Measurements from ENCODE around the gene B3GNT8.
A peak's percentile ranks its signal among the peaks of the same experiment; 100 is the strongest.
"Not testable (repeated sequence)": the region's sequence is repeated elsewhere in the genome, so short reads cannot be mapped to it uniquely, and the experiment has no call there.

Gene B3GNT8, protein sequence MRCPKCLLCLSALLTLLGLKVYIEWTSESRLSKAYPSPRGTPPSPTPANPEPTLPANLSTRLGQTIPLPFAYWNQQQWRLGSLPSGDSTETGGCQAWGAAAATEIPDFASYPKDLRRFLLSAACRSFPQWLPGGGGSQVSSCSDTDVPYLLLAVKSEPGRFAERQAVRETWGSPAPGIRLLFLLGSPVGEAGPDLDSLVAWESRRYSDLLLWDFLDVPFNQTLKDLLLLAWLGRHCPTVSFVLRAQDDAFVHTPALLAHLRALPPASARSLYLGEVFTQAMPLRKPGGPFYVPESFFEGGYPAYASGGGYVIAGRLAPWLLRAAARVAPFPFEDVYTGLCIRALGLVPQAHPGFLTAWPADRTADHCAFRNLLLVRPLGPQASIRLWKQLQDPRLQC

DNA sequence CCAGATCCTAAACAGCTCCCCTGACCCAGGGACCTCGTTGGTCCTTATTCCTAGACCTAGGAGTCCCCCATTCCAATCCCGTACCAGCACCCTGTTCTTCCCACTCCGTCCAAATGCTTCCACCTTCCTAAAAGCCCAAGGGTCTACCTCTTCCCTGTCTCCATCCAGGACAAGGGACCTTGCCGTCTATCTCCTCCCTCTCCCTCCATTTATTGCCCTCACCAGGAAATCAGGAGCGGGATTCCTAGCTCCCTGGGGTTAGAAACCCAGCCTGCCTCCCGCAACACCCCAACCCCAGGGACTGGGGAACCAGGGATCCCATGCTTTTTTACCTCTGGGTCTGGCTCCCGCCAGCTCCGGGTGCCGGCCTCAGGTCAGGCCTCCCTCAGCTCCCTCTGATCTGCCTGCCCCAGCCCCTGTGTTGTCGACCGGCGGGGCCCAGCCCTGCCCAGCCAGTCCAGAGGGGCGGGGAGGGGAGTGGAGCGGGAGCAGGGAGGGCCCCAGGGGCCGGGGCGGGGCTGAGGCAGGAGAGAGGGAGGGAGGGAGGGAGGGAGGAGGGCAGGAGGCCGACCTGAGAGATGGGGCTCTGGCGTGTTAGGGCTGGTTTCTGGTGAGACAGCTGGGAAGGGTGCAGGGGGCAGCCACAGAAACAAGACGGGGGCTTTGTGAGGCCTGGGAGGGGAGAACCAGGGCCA, at the start of gene B3GNT8:
Gene B3GNT8, minus strand, starts transcription at position 423 of the 695 bp plus-strand sequence. CDS start 596 bp downstream, outside the sequence.
- Mint-ChIP-seq H3K4me3 (peak within 1 kb of the TSS; percentile 86), H3K27me3 (no peaks in the 10 kb centered on the region), H3K36me3 (peaks cover 3% of the 10 kb centered on the region), H3K9me3 (no peaks in the 10 kb centered on the region), H3K27ac (peak within 1 kb of the TSS; percentile 90), H3K4me1 (peaks cover 24% of the 10 kb centered on the region)

DNA sequence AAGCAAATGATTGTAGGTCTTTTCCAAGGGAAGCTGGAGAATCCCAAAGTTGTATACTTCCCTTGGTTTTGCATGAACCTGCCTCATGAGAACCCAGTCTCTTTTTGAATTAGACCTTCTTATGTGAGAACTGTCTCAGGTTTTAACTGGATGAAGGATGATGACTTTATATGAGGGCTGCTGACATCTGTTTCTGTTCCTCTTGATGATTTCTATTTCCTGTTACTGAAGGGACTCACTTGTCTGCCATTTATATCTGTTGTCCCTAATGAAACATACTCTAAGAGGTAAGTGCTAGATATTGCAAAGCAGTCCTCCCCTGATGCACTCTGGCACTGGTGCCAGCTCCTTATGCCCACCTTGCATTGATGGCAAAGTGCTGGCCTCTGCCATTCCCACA, 49.4 kb upstream of the B3GNT8 start:
- H3K9me3 Mint-ChIP-seq = peaks cover 5% of the 10 kb centered on the region
- H3K4me1 Mint-ChIP-seq = no peaks in the 10 kb centered on the region
- H3K36me3 Mint-ChIP-seq = peaks cover 4% of the 10 kb centered on the region
- H3K27me3 Mint-ChIP-seq = peaks cover 28% of the 10 kb centered on the region
- H3K27ac Mint-ChIP-seq = no peak overlapping the region
- no peak overlapping the region for H3K4me3 Mint-ChIP-seq

DNA sequence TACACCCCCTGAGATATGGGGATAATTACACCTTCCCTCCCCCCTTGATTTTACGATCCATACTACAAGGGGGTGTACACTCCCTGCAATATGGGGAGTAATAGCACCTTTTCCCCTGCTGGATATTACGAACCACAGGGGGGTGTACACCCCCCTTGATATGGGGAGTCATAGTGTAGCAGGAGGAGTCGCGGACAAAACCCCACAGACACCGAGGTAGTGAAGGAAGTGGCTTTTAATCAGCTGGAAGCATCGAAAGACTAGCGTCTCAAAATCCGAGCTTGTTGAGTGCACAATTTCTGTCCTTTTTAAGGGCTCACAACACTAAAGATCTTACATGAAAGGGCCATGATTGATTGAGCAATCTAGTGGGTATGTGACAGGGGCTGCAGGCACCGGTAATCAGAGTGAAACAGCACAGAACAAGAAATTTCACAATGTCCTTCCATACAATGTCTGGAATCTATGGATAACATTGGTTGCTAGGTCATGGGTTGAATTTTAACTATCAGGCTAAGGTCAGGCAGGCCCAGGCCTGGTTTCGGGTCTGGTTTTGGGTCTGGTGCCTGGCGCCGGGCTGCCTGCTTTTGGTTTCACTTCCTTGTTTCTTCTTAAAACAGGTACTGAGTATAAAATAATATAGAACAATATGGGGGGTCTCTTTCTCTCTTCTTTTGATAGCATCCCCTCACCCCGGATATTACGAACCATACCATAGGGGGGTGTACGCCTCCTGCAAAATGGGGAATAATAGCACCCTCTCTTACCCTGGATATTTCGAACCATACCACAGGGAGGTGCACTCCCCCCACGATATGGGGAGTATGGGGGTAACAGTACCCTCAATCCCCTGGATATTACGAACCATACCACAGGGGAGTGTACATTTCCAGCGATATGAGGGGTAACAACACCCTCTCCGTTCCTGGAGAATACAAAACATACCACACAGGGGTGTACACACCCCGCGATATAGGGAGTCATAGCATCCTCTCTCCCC, 36.4 kb upstream of the B3GNT8 start:
- not testable (repeated sequence) for H3K4me1 Mint-ChIP-seq, H3K9me3 Mint-ChIP-seq, H3K4me3 Mint-ChIP-seq, H3K36me3 Mint-ChIP-seq
- peak overlapping the region; percentile 24 for H3K27ac Mint-ChIP-seq
- H3K27me3 Mint-ChIP-seq = peaks cover 29% of the 10 kb centered on the region

DNA sequence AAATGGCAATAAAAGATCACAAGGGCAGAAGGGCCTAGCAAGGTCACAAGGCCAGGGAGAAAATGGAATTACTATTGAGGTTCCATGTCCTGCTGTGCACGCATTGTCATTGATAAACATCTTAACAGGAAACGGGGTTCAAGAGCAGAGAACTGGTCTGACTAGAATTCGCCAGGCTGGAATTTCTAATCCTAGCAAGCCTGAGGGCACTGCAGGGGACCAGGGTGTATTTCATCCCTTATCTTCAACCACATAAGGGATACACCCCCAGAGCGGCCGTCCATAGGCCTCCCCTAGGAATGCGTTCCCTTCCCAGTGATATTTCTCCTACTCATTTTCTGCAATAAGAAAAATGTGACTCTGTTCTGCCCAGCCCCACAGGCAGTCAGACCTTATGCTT, 35.3 kb upstream of the B3GNT8 start:
- Mint-ChIP-seq H3K27me3 (peaks cover 21% of the 10 kb centered on the region), H3K4me1 (peaks cover 8% of the 10 kb centered on the region), H3K9me3 (no peaks in the 10 kb centered on the region), H3K27ac (no peak overlapping the region), H3K36me3 (no peaks in the 10 kb centered on the region), H3K4me3 (no peak overlapping the region)

DNA sequence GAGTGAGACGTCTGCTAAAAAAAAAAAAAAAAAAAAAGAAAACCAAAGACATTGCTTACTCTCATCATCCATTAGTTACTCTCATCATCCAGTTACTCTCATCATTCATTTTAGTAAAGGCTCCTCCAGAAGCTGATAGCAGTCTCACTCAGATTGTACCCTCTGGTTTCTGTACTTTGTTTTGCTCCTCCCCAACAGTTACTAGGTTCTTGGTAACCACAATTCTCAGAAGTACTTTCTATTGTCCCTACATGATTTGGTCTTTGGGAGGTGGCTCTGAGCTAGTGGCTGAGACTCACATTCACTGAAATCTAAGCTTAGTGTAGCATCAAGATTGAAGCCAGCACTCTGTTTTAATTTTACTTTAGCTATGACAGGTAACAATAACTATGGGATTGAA, 30.1 kb upstream of the B3GNT8 start:
- H3K4me1 Mint-ChIP-seq = peaks cover 22% of the 10 kb centered on the region
- H3K4me3 Mint-ChIP-seq = no peak overlapping the region
- peaks cover 5% of the 10 kb centered on the region for H3K27me3 Mint-ChIP-seq
- no peaks in the 10 kb centered on the region for H3K36me3 Mint-ChIP-seq
- peak overlapping the region; percentile 0 for H3K27ac Mint-ChIP-seq
- no peaks in the 10 kb centered on the region for H3K9me3 Mint-ChIP-seq

GRCh38 chr19:41456342-41456918, 29.3 kb upstream of the B3GNT8 start:
- Mint-ChIP-seq H3K27ac (no peak overlapping the region), H3K27me3 (peaks cover 3% of the 10 kb centered on the region), H3K4me1 (peaks cover 22% of the 10 kb centered on the region), H3K9me3 (no peaks in the 10 kb centered on the region), H3K36me3 (no peaks in the 10 kb centered on the region), H3K4me3 (no peak overlapping the region)

DNA sequence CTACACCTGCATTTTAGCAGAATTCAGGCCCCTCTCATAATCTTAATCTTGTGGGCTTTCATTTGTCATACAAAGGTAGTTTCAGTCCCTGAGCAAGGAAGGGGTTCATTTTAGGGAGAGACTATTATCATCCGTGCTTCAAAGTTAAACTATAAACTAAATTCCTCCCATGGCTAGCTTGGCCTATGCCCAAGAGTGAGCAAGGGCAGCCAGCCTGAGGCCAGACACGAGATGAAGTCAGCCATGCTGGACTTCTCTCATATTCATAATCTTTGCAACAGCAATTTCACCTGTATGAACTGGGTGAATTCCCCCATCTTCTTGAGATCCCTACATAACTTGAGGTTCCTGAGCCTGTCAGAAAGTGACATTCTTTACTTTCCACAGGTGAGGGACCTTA, 28.8 kb upstream of the B3GNT8 start:
- no peak overlapping the region for H3K27ac Mint-ChIP-seq
- no peaks in the 10 kb centered on the region for H3K36me3 Mint-ChIP-seq
- H3K9me3 Mint-ChIP-seq = no peaks in the 10 kb centered on the region
- H3K27me3 Mint-ChIP-seq = peaks cover 3% of the 10 kb centered on the region
- no peak overlapping the region for H3K4me3 Mint-ChIP-seq
- peaks cover 22% of the 10 kb centered on the region for H3K4me1 Mint-ChIP-seq

GRCh38 chr19:41452584-41453275, 25.6 kb upstream of the B3GNT8 start:
- H3K4me3 Mint-ChIP-seq = no peak overlapping the region
- peaks cover 1% of the 10 kb centered on the region for H3K27me3 Mint-ChIP-seq
- no peaks in the 10 kb centered on the region for H3K36me3 Mint-ChIP-seq
- peaks cover 23% of the 10 kb centered on the region for H3K4me1 Mint-ChIP-seq
- no peaks in the 10 kb centered on the region for H3K9me3 Mint-ChIP-seq
- no peak overlapping the region for H3K27ac Mint-ChIP-seq

DNA sequence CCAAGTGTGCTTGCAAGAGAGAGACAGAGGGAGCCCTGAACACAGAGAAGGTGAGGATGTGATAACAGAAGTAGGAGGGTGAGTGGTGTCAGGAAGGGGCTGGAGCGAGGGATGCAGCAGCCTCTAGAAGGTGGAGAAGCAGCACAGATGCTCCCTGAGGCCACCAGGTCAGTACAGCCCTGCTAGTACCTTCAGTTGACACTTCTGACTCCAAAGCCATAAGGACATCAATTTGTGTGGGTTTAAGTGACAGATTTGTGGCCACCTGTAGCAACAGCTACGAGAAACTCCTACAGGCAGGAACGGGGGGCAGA, 22.6 kb upstream of the B3GNT8 start:
- Mint-ChIP-seq H3K27ac (peak overlapping the region; percentile 62), H3K9me3 (no peaks in the 10 kb centered on the region), H3K27me3 (peaks cover 1% of the 10 kb centered on the region), H3K4me1 (peaks cover 7% of the 10 kb centered on the region), H3K4me3 (no peak overlapping the region), H3K36me3 (no peaks in the 10 kb centered on the region)

GRCh38 chr19:41449079-41449864, 22.1 kb upstream of the B3GNT8 start:
- Mint-ChIP-seq H3K27me3 (peaks cover 1% of the 10 kb centered on the region), H3K27ac (peak overlapping the region; percentile 62), H3K4me3 (peak overlapping the region; percentile 83), H3K36me3 (no peaks in the 10 kb centered on the region), H3K9me3 (no peaks in the 10 kb centered on the region), H3K4me1 (peaks cover 7% of the 10 kb centered on the region)

DNA sequence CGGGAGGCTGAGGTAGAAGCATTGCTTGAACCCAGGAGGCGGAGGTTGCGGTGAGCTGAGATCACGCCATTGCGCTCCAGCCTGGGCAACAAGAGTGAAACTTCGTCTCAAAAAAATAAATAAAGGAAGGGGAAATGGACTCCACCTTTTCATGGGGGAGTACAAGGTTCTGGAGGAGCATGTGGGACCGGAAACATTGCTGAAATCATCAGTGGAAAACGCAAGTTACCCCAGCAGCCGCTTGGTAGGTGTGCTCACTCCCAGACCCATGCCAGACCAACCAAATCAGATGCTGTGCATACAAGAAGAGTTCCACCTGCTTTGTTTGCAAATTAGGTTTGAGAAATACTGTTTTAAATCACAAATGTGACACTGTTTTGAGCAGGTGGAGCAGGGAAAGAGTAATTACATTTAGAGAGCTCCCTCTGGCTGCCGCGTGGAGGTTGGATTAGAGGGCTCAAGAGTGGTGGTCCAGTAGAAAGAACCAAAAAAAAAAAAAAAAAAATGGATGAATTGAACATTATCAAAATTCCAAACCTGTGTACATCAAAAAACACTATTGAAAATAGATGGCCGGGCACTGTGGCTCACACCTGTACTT, 20.7 kb upstream of the B3GNT8 start:
- no peaks in the 10 kb centered on the region for H3K9me3 Mint-ChIP-seq
- peak overlapping the region; percentile 30 for H3K4me3 Mint-ChIP-seq
- no peaks in the 10 kb centered on the region for H3K36me3 Mint-ChIP-seq
- H3K27me3 Mint-ChIP-seq = peaks cover 1% of the 10 kb centered on the region
- H3K4me1 Mint-ChIP-seq = peaks cover 7% of the 10 kb centered on the region
- no peak overlapping the region for H3K27ac Mint-ChIP-seq

- H3K36me3 Mint-ChIP-seq = no peaks in the 10 kb centered on the region
- H3K27me3 Mint-ChIP-seq = peaks cover 1% of the 10 kb centered on the region
- H3K4me3 Mint-ChIP-seq = no peak overlapping the region
- H3K27ac Mint-ChIP-seq = no peak overlapping the region
- H3K4me1 Mint-ChIP-seq = peaks cover 7% of the 10 kb centered on the region
- H3K9me3 Mint-ChIP-seq = no peaks in the 10 kb centered on the region
Observed at GRCh38 chr19:41445575-41445974, 18.4 kb upstream of the B3GNT8 start.

DNA sequence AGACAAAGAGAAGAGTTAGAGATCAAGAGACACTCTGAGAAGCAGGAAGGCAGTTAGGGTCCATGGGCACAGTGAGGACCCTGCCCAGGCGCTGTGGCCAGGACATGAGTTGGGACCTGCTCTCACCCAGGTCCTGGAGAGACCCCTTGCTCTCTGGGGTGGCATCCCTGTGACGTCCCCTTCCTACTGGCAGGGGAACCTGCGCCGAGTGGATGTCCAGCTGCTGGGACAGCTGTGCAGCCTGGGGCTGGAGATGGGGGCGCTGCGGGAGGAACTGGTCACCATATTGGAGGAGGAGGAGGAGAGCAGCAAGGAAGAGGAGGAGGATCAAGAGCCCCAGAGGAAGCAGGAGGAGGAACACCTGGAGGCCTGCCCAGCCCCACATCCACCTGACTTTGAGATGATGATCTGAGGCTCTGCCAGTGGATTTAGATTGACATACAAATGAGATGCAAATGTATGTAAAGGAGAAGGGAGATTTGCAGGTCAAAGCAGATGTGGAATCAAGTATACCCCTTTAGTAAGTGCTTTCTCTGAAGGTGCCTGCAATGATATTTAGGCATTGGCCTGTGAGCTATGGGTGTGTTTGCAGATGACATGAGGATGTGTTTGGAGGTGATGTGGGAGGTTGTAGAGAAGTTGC, 16.8 kb upstream of the B3GNT8 start:
- no peaks in the 10 kb centered on the region for H3K27me3 Mint-ChIP-seq
- no peaks in the 10 kb centered on the region for H3K4me1 Mint-ChIP-seq
- H3K4me3 Mint-ChIP-seq = no peak overlapping the region
- H3K27ac Mint-ChIP-seq = peak overlapping the region; percentile 59
- no peaks in the 10 kb centered on the region for H3K9me3 Mint-ChIP-seq
- no peaks in the 10 kb centered on the region for H3K36me3 Mint-ChIP-seq

Measured in activated naive CD4-positive, alpha-beta T cell treated with anti-CD3 and anti-CD28 coated beads, Interleukin-2, amount 50 U/mL, for 24 hours (primary cell).